Vagina (tissue), 2 donors: ENCODE results near the gene MCL1. TPM values are rescaled to one million over a fixed set of nuclear protein-coding genes. Genes with fewer than 3 reads are reported as not detected.
"Not testable (repeated sequence)": the region's sequence is repeated elsewhere in the genome, so short reads cannot be mapped to it uniquely, and the experiment has no call there.

Experiments
- DNase-seq, 2 donors: peaks; one replicate each; pipeline ENCODE4 v3.0.0-alpha.2; 2017; ENCODE audit errors: extremely low spot score in 2 of 2
- H3K27ac ChIP-seq: fragments of 200-600 bp; sonication (generic); one replicate; pipeline ENCODE4 v1.5.1; 2019
- H3K27me3 ChIP-seq: fragments of 200-600 bp; sonication (generic); one replicate; pipeline ENCODE4 v1.5.1; 2019
- H3K36me3 ChIP-seq, 2 donors: fragments of 200-600 bp; sonication (generic); one replicate each; pipeline ENCODE4 v1.5.1; 2017 to 2019
- H3K4me1 ChIP-seq: fragments of 200-600 bp; sonication (generic); one replicate; pipeline ENCODE4 v1.5.1; 2019
- H3K4me3 ChIP-seq, 2 donors: fragments of 200-600 bp; sonication (generic); 1 replicate in 1 of 2; 2 replicates in 1 of 2; pipeline ENCODE4 v1.5.1; 2016 to 2019
- H3K9me3 ChIP-seq: fragments of 200-600 bp; sonication (generic); one replicate; pipeline ENCODE4 v1.5.1; 2019
- POLR2A ChIP-seq, 2 donors: fragments of 450-650 bp; IDR thresholded peaks; one replicate each; pipeline ENCODE4 v1.6.1; 2017; ENCODE audit warnings: antibody characterized with exemption in 2 of 2, mild to moderate bottlenecking in 2 of 2, moderate library complexity in 2 of 2
- POLR2AphosphoS5 ChIP-seq, 2 donors: sonication (generic); formaldehyde crosslinking; IDR thresholded peaks; one replicate each; pipeline ENCODE4 v1.9.0; 2017; ENCODE audit warnings: antibody characterized with exemption in 2 of 2, mild to moderate bottlenecking in 2 of 2, low read depth in 1 of 2; ENCODE audit not compliant: insufficient read depth in 1 of 2
- intact Hi-C: fragments of 100-400 bp; cut with DNase I; formaldehyde crosslinking; loops from one replicate; pipeline ENCODE4 v1.15.1; 2023
- total RNA-seq: library from RNA; depleted of rRNA; stranded (reverse); fragments of >200 nt; gene quantifications from one replicate; pipeline ENCODE4 v1.2.3, GENCODE V29; 2016
- TF ChIP-seq, protein P1 (sequence below), 3 experiments: fragments of 450-650 bp in 2 of 3; fragments of 200-600 bp in 1 of 3; sonication (generic) in 1 of 3; IDR thresholded peaks; one replicate each; pipeline ENCODE4 v1.5.1; 2017 to 2019; ENCODE audit warnings: antibody characterized with exemption in 3 of 3, mild to moderate bottlenecking in 2 of 3, moderate library complexity in 2 of 3

MCL1 gene
- total RNA-seq, 1 donor from 2014 or later, result 181 TPM

DNA sequence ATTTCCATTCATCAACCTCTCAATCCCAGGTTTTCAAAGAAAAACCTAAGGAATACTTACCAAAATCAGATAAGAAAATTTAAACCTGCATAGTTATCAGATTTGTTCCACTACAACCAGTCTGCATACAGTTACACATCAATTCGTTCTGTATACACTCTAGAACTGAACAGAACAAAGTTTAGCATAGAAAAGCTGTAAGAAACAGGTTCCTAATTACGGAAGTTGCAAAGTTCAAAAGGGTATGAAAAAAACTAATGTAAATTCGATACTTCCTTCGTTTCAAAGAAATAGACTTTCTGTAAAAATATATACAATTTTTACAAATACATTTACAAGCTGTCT is 3.1 kb downstream of the MCL1 start:
- Histone ChIP-seq H3K4me1 (peaks cover 59% of the 10 kb centered on the region), H3K36me3 (peaks cover 4 to 67% of the 10 kb centered on the region in 2 donors), H3K27ac (peak overlapping the region; percentile 100), H3K27me3 (no peaks in the 10 kb centered on the region), H3K9me3 (no peaks in the 10 kb centered on the region), H3K4me3 (peak overlapping the region; percentile 86 to 99)
- no peak for DNase-seq
- TF ChIP-seq POLR2A (IDR thresholded peaks at IDR 0.05) (no peak), POLR2AphosphoS5 (IDR thresholded peaks at IDR 0.05; ENCODE audit: insufficient read depth in 1 of 2, low read depth in 1 of 2) (no peak)
- TF ChIP-seq, protein P1, sequence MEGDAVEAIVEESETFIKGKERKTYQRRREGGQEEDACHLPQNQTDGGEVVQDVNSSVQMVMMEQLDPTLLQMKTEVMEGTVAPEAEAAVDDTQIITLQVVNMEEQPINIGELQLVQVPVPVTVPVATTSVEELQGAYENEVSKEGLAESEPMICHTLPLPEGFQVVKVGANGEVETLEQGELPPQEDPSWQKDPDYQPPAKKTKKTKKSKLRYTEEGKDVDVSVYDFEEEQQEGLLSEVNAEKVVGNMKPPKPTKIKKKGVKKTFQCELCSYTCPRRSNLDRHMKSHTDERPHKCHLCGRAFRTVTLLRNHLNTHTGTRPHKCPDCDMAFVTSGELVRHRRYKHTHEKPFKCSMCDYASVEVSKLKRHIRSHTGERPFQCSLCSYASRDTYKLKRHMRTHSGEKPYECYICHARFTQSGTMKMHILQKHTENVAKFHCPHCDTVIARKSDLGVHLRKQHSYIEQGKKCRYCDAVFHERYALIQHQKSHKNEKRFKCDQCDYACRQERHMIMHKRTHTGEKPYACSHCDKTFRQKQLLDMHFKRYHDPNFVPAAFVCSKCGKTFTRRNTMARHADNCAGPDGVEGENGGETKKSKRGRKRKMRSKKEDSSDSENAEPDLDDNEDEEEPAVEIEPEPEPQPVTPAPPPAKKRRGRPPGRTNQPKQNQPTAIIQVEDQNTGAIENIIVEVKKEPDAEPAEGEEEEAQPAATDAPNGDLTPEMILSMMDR (IDR thresholded peaks at IDR 0.05), result no peak
- intact Hi-C loops, result loop anchor here (5.0 kb wide), 1 partner anchor 41 kb away; no protein-coding TSS in a partner anchor

DNA sequence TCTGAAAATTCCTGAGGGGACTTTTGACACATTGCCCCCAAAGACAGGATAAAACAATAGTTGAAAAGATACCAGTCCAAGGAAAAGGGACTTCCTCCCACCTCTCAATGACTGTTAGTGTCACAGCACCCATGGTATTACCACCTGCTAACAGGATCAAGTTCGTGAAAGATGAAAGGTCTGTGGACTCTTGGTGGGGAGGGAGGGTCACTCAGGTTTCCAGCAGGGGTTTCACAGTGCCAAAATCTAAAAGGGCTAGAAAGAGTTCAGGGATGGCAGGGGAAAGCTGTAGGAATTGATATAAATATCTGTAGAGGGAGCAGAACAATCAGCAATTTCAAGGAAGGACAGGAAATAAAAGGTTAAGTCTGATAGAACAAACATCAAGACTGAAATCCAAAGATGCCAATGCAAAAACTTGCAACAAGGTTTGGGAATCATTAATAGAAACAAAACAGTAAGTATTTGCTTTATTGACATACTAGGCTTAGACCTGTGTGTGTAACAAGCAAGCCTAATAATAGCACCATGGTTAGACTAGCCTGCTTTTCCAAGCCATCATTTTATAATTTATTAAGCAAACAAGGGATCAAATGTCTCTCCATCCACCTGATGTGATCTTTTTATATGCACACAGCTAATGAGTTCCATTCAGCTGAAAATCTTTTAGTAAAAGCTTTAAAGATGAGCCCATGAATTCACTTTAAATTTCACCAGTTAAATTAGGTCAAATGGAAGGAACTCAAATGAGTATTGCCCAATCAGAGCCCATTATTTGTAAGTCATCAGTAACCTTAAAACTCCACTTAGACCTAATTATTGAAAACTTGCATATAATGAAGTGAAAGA is 3.7 kb downstream of the MCL1 start:
- DNase-seq, result no peak
- Histone ChIP-seq H3K36me3 (peaks cover 4 to 72% of the 10 kb centered on the region in 2 donors), H3K27ac (peak overlapping the region; percentile 100), H3K9me3 (no peaks in the 10 kb centered on the region), H3K4me3 (peak overlapping the region; percentile 86 to 99), H3K27me3 (no peaks in the 10 kb centered on the region), H3K4me1 (peaks cover 65% of the 10 kb centered on the region)
- intact Hi-C loops, result loop anchor here (5.0 kb wide), 1 partner anchor 42 kb away; no protein-coding TSS in a partner anchor
- TF ChIP-seq, protein P1 (IDR thresholded peaks at IDR 0.05), result no peak
- TF ChIP-seq POLR2A (IDR thresholded peaks at IDR 0.05), result no peak
- TF ChIP-seq POLR2AphosphoS5 (IDR thresholded peaks at IDR 0.05; ENCODE audit: insufficient read depth in 1 of 2, low read depth in 1 of 2), result peak in 1 of 2 donors; percentile 25

DNA sequence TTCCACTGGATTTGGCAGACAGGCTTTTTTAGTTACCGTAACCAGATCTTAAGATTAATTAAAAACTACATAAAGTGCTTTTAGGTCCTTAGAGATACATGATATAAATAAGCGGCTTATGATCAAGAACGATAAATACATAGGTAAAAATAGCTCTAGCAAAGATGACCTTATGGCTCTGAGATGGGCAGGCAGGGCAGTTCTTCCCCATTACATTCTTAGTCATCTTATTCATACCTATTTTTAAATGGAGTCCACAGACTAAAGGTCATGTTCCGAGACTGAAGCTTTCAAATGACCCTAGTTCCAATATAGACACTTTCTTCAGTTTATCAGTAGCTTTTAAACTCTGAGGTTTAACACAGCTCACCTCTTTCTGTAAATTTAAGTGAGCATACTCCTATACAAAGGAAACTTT is 4.3 kb downstream of the MCL1 start:
- no peaks in the 10 kb centered on the region for H3K27me3 ChIP-seq
- intact Hi-C loops, result loop anchor here (5.0 kb wide), 1 partner anchor 42 kb away; no protein-coding TSS in a partner anchor
- H3K4me3 ChIP-seq, result peak overlapping the region; percentile 86 to 99
- H3K27ac ChIP-seq, result peak overlapping the region; percentile 100
- peaks cover 66% of the 10 kb centered on the region for H3K4me1 ChIP-seq
- no peaks in the 10 kb centered on the region for H3K9me3 ChIP-seq
- H3K36me3 ChIP-seq, result peaks cover 4 to 72% of the 10 kb centered on the region in 2 donors
- no peak for DNase-seq
- no peak for TF ChIP-seq POLR2AphosphoS5 (IDR thresholded peaks at IDR 0.05; ENCODE audit: insufficient read depth in 1 of 2, low read depth in 1 of 2)
- TF ChIP-seq, protein P1 (IDR thresholded peaks at IDR 0.05), result no peak
- no peak for TF ChIP-seq POLR2A (IDR thresholded peaks at IDR 0.05)

DNA sequence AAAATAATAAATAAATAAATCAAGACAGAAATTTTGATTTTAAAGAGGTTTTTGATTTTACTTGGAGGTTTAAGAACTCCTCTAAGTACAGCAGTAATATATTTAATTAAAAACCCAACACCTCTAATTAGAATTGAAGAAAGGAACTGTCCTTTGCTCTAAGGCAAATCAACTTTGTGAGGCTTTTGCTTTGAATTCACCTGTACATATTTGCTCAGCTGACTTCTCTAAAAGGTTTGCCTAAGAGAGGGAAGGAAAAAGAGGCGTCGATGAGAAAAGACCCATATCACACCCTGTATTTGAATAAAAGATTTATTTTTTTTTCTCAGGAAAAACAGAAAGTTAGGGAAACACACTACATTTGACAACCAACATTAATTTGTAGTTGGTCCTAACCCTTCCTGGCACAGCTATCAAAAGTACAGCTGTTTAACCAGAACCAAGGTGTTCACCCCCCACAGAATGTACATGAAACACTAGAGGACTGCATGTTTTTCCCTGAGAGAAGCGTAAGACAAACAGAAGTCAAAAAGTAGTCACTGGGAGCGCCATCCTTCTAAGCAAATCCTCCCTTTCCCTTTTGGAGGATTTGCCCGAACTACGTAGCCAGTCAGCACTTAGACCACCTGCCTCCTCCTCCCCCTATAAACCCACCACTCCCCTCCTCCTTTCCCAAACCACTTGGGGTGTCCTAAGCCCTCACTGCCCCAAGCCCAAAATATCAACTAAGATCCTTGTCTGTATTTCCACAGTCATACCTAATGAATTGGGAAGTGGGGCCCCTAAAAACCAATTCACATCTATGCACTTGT is 4.9 kb downstream of the MCL1 start:
- intact Hi-C loops, result loop anchor here (5.0 kb wide), 1 partner anchor 43 kb away; no protein-coding TSS in a partner anchor
- no peak for TF ChIP-seq POLR2AphosphoS5 (IDR thresholded peaks at IDR 0.05; ENCODE audit: insufficient read depth in 1 of 2, low read depth in 1 of 2)
- peaks cover 69% of the 10 kb centered on the region for H3K4me1 ChIP-seq
- no peaks in the 10 kb centered on the region for H3K9me3 ChIP-seq
- peak overlapping the region; percentile 100 for H3K27ac ChIP-seq
- no peaks in the 10 kb centered on the region for H3K27me3 ChIP-seq
- H3K4me3 ChIP-seq, result peak overlapping the region; percentile 86 to 99
- peaks cover 4 to 72% of the 10 kb centered on the region in 2 donors for H3K36me3 ChIP-seq
- no peak for DNase-seq

DNA sequence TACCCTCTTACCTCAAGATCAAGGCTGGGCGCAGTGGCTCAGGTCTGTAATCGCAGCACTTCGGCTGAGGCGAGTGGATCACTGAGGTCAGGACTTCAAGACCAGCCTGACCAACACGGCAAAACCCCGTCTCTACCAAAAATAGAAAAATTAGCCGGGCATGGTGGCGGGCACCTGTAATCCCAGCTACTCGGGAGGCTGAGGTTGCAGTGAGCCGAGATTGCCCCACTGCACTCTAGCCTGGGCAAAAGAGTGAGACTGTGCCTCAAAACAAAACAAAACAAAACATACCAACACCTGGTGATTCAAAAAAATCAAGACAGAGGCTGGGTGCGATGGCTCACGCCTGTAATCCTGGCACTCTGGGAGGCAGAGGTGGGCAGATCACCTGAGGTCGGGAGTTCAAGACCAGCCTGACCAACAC is 5.8 kb downstream of the MCL1 start:
- H3K9me3 ChIP-seq, DNase-seq, intact Hi-C loops, H3K27me3 ChIP-seq: not testable (repeated sequence)
- TF ChIP-seq POLR2AphosphoS5 (IDR thresholded peaks at IDR 0.05; ENCODE audit: insufficient read depth in 1 of 2, low read depth in 1 of 2), result peak in 1 of 2 donors; percentile 37
- Histone ChIP-seq H3K36me3 (peaks cover 4 to 72% of the 10 kb centered on the region in 2 donors), H3K27ac (peak overlapping the region; percentile 100), H3K4me1 (peaks cover 77% of the 10 kb centered on the region), H3K4me3 (peak overlapping the region; percentile 15 to 86)
